CD4-positive, alpha-beta T cell treated with Interferon alpha-2 for 1 hour (primary cell): ENCODE measurements around the gene YWHAE.
A peak's percentile ranks its signal among the peaks of the same experiment; 100 is the strongest.
"Not testable (repeated sequence)": the region's sequence is repeated elsewhere in the genome, so short reads cannot be mapped to it uniquely, and the experiment has no call there.

Experiments used
- DNase-seq, 2 donors: peaks; one replicate each; pipeline ENCODE4 v3.0.0-alpha.2; 2020 to 2022

YWHAE gene

GRCh38 chr17:1324201-1324771, 75.7 kb downstream of the YWHAE start:
- peak in 1 of 2 donors; percentile 41 for DNase-seq

DNA sequence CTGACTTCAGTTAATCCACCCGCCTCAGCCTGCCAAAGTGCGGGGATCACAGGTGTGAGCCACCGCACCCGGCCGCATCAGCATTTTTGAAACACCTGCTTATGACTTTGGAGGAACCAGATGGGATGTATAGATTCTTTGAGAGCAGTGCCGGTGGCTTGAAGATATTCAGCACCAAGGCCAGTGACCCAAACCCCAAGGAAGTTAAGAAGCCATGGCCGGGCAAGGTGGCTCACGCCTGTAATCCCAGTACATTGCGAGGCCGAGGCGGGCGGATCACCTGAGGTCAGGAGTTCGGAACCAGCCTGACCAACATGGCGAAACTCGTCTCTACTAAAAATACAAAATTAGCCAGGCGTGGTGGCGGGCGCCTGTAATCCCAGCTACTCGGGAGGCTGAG, 76.7 kb downstream of the YWHAE start:
- DNase-seq = no peak

- no peak for DNase-seq
Measured at GRCh38 chr17:1322480-1322879, 77.5 kb downstream of the YWHAE start.

GRCh38 chr17:1322014-1322428, 78.0 kb downstream of the YWHAE start:
- DNase-seq = no peak

DNA sequence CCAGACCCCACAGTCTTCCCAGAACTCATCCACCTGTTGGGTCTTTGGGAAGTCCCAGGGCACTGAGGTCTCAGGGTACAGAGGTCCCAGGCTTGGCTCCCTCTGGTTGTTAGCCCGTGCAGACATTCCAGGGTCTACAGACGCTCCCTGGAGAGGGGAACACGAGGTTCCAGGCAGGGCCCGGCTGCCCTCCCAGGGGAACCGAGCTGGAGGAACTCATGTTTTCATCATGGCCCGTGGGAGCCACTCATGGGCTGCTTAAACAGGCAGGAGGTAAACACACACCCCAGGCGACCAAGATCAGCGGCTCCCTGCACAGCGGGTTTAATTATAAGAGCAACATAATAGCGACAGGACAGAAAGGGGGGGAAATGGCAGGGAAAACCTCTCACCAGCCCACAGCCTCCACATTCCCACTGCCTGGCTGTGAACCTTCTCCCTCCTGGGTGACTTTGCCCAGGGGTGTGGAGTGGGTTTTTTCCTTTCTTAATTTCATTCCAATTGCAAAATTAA, 84.1 kb downstream of the YWHAE start:
- DNase-seq = no peak

- DNase-seq = no peak
Measured at GRCh38 chr17:1315409-1315808, 84.6 kb downstream of the YWHAE start.

DNA sequence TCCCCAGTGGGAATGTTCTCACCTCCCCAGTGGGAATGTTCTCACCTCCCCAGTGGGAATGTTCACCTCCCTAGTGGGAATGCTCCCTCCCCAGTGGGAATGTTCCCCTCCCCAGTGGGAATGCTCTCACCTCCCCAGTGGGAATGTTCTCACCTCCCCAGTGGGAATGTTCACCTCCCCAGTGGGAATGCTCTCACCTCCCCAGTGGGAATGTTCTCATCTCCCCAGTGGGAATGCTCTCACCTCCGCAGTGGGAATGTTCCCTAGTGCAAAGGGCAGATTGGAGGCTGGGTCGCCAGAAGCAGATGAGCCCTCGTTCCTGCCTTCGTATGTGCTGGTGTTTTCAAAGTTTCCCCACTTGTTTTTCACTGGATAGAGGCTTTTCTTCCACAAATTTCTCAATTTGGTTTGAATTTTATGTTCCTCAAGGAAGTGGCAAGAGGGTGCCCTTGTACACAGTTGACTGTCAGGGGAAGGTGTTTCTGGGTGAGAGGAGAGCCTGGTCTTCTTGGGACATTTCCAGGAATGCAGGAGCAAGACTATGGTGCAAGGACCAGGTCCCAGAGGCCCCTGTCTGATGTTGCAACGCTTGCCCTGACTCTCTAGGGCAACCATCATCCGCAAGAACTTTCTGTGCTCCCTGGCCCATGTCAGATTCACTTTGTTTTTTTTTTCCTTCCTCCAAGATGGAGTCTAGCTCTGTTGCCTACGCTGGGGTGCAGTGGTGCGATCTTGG, 86.6 kb downstream of the YWHAE start:
- DNase-seq = no peak

GRCh38 chr17:1312261-1312870, 87.7 kb downstream of the YWHAE start:
- no peak for DNase-seq

GRCh38 chr17:1307829-1308228, 92.2 kb downstream of the YWHAE start:
- DNase-seq = not testable (repeated sequence)

- no peak for DNase-seq
Measured at GRCh38 chr17:1304962-1305563, 95.0 kb downstream of the YWHAE start.

DNA sequence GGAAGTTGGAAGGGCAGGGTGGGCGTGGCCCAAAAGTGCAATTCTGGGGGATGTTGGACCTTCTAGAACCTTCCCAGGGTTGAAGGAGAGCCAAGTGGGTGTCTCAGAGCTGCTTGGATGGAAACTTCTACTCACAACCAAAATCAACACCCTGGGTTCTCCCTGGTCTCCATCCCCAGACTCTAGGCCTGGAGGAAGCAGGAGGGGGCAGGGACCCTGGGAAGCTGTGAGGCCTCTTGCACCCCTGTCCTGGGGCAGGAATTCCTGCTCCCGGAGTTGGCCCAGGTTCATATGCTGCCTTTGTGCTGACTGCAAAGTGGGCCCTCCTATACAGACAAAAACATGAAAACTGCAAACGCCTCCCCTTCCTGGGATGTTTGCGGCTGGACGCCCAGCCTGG, 95.5 kb downstream of the YWHAE start:
- no peak for DNase-seq

- no peak for DNase-seq
Measured at GRCh38 chr17:1302761-1303160, 97.3 kb downstream of the YWHAE start.

- no peak for DNase-seq
Measured at GRCh38 chr17:1301546-1301945, 98.5 kb downstream of the YWHAE start.

DNA sequence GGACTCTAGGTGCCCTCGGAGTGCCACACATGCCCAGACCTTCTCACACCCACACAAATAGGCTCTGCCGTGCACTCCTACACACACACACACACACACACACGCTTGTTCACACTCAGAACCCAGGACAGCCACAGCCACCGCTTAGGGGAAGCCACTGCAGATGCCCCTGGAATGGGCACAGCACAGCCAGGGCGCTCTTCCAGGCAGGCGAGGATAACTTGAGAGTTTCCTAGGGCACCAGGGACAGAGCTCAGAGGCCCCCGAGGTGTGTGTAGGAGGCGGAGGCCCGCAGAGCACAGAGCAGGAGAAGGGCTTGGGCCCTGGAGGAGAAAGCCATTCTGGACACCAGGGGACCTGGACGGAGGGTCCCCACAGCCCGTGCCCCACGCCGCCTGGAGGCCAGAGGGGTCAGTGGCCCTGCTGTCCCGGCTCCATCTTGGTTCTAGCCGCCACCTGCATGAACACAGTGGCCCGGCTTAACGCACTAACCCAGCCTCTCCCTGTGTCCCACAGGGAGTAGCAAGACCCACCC, 99.6 kb downstream of the YWHAE start:
- DNase-seq = no peak

- no peak for DNase-seq
Measured at GRCh38 chr17:1299552-1300370, 100.3 kb downstream of the YWHAE start.

DNA sequence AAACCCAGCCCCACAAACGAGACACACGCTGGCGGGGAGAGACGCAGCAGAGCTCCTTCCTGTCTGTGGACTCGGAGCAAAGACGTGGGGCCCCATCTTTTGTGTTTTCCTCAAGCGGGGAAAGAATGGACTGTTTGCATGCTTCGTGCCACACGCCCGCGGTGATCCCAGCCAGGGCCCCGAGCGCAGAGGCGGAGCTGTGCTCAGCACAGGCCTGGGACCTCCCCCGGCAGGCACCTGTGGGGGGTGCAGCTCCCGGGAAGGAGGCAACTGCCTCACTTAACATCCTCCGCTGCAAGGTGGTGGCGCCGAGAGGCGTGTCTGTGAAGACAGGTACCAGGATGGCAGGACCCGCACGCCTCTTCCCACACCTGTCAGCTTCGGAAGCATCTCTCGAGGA, 101.4 kb downstream of the YWHAE start:
- peak; percentile 9 to 36 for DNase-seq
